H1 (cell line): ENCODE results near the gene RAB3D. TPM values are rescaled to one million over a fixed set of nuclear protein-coding genes. Genes with fewer than 3 reads are reported as not detected.

ENCODE experiments used
- CTCF ChIA-PET: fragments of 300-600 bp; sonication (Branson Sonifier 250); formaldehyde crosslinking; loops from one replicate; lab custom pipeline; 2021; ENCODE audit not compliant: partially characterized antibody; lab: Charles Lee
- POLR2A ChIA-PET: fragments of 300-600 bp; sonication (Branson Sonifier 250); formaldehyde crosslinking; loops from one replicate; lab custom pipeline; 2021; ENCODE audit warnings: inconsistent platforms; ENCODE audit not compliant: partially characterized antibody; lab: Charles Lee
- DNase-seq, 2 experiments: peaks; one replicate each; pipeline versions ENCODE4 v3.0.0 to v3.0.0-alpha.2; 2010 to 2022; ENCODE audit warnings: low spot score in 2 of 2, low read depth in 1 of 2, mixed read lengths in 1 of 2
- FAIRE-seq: peaks from 2 replicates; lab custom pipeline; 2011; peaks lifted over from hg19 to GRCh38; lab: Jason Lieb, UNC
- H2AFZ ChIP-seq: 2 replicates; pipeline ENCODE4 v1.8.1; 2012; ENCODE audit warnings: low read length, inconsistent platforms
- H2AK5ac ChIP-seq: 2 replicates; pipeline ENCODE4 v1.6.1; 2013; ENCODE audit warnings: low read depth, low read length
- H2BK120ac ChIP-seq: replicated peaks from 2 replicates; pipeline ENCODE3; 2013; ENCODE audit warnings: low read depth, low read length, inconsistent platforms
- H2BK12ac ChIP-seq: 2 replicates; pipeline ENCODE4 v1.6.1; 2013; ENCODE audit warnings: low read depth, low read length
- H2BK15ac ChIP-seq: 2 replicates; pipeline ENCODE4 v1.6.1; 2013; ENCODE audit warnings: low read length
- H2BK20ac ChIP-seq: 2 replicates; pipeline ENCODE4 v1.6.1; 2013; ENCODE audit warnings: low read length
- H2BK5ac ChIP-seq: 2 replicates; pipeline ENCODE4 v1.6.1; 2013; ENCODE audit warnings: low read depth, low read length
- H3K14ac ChIP-seq: 2 replicates; pipeline ENCODE4 v1.6.1; 2013; ENCODE audit warnings: inconsistent platforms; ENCODE audit not compliant: insufficient read length
- H3K18ac ChIP-seq: 2 replicates; pipeline ENCODE4 v1.6.1; 2013; ENCODE audit warnings: low read length; ENCODE audit errors: extremely low read depth
- H3K23ac ChIP-seq: 2 replicates; pipeline ENCODE4 v1.6.1; 2013; ENCODE audit warnings: inconsistent platforms; ENCODE audit not compliant: insufficient read length
- H3K23me2 ChIP-seq: 2 replicates; pipeline ENCODE4 v1.6.1; 2013; ENCODE audit warnings: low read depth, low read length
- H3K27ac ChIP-seq: 2 replicates; pipeline ENCODE4 v1.6.1; 2011; ENCODE audit warnings: low read depth, low read length, inconsistent platforms
- H3K27me3 ChIP-seq, 4 experiments: replicated peaks in 1 of 4; 1 replicate in 1 of 4; 2 replicates in 3 of 4; pipeline versions ENCODE4 v1.6.1 to v1.8.1; 2011 to 2013; ENCODE audit warnings: low read length in 3 of 4, mild to moderate bottlenecking in 3 of 4, inconsistent platforms in 2 of 4, mixed read lengths in 2 of 4, moderate library complexity in 1 of 4; ENCODE audit not compliant: control insufficient read depth in 3 of 4, insufficient read depth in 3 of 4; ENCODE audit errors: extremely low read depth in 1 of 4
- H3K36me3 ChIP-seq, 4 experiments: 2 replicates each; pipeline versions ENCODE4 v1.6.1 to v1.8.1; 2011 to 2013; ENCODE audit warnings: mild to moderate bottlenecking in 4 of 4, low read length in 3 of 4, moderate library complexity in 2 of 4, control low read depth in 1 of 4, inconsistent platforms in 1 of 4; ENCODE audit not compliant: insufficient read depth in 4 of 4, control insufficient read depth in 2 of 4
- H3K4ac ChIP-seq: replicated peaks from 2 replicates; pipeline ENCODE3; 2013; ENCODE audit warnings: low read length, low read depth, mixed read lengths, inconsistent platforms; ENCODE audit not compliant: insufficient read length
- H3K4me1 ChIP-seq, 4 experiments: replicated peaks in 1 of 4; 1 replicate in 1 of 4; 2 replicates in 3 of 4; pipeline versions ENCODE4 v1.6.1 to v1.8.1; 2011 to 2013; ENCODE audit warnings: low read length in 3 of 4, inconsistent platforms in 2 of 4, mixed read lengths in 1 of 4; ENCODE audit not compliant: insufficient read depth in 4 of 4, control insufficient read depth in 3 of 4
- H3K4me2 ChIP-seq, 2 experiments: 2 replicates each; pipeline versions ENCODE4 v1.6.1 to v1.8.1; 2011 to 2013; ENCODE audit warnings: low read depth in 2 of 2, low read length in 2 of 2, control low read depth in 1 of 2, inconsistent platforms in 1 of 2, mild to moderate bottlenecking in 1 of 2; ENCODE audit not compliant: insufficient read depth in 1 of 2
- H3K4me3 ChIP-seq, 4 experiments: fragments of 200-600, 300-600 bp in 1 of 4; sonication (generic), shearing (Covaris generic), sonication (Bioruptor Twin) in 1 of 4; 2 replicates each; pipeline versions ENCODE4 v1.5.1 to v1.8.1; 2011 to 2016; ENCODE audit warnings: low read length in 4 of 4, low read depth in 3 of 4, control low read depth in 2 of 4, inconsistent platforms in 2 of 4, mild to moderate bottlenecking in 2 of 4, mixed read lengths in 1 of 4, moderate library complexity in 1 of 4; ENCODE audit not compliant: insufficient read depth in 2 of 4; ENCODE audit errors: extremely low read depth in 1 of 4
- H3K56ac ChIP-seq: replicated peaks from 2 replicates; pipeline ENCODE3; 2013; ENCODE audit warnings: low read depth, mild to moderate bottlenecking, mixed read lengths, low read length, inconsistent platforms; ENCODE audit not compliant: insufficient read length
- H3K79me1 ChIP-seq: 2 replicates; pipeline ENCODE4 v1.6.1; 2013; ENCODE audit warnings: low read depth, low read length, control low read depth
- H3K79me2 ChIP-seq, 2 experiments: 2 replicates each; pipeline versions ENCODE4 v1.6.1 to v1.8.1; 2012 to 2013; ENCODE audit warnings: low read length in 2 of 2, mild to moderate bottlenecking in 2 of 2, inconsistent platforms in 1 of 2; ENCODE audit not compliant: insufficient read depth in 2 of 2, control insufficient read depth in 1 of 2
- H3K9ac ChIP-seq, 4 experiments: replicated peaks in 1 of 4; 1 replicate in 1 of 4; 2 replicates in 3 of 4; pipeline versions ENCODE4 v1.6.1 to v1.8.1; 2011 to 2013; ENCODE audit warnings: low read depth in 3 of 4, low read length in 3 of 4, control low read depth in 2 of 4, mild to moderate bottlenecking in 2 of 4, moderate library complexity in 2 of 4, inconsistent platforms in 1 of 4; ENCODE audit errors: extremely low read depth in 1 of 4
- H3K9me3 ChIP-seq, 2 experiments: 2 replicates each; pipeline versions ENCODE4 v1.6.1 to v1.8.1; 2012 to 2013; ENCODE audit warnings: mild to moderate bottlenecking in 2 of 2, moderate library complexity in 2 of 2, control low read depth in 1 of 2, inconsistent platforms in 1 of 2, low read depth in 1 of 2, low read length in 1 of 2, mixed read lengths in 1 of 2; ENCODE audit not compliant: insufficient read depth in 2 of 2
- H4K20me1 ChIP-seq, 2 experiments: replicated peaks in 1 of 2; 2 replicates each; pipeline versions ENCODE3 to v1.8.1; 2011 to 2013; ENCODE audit warnings: inconsistent platforms in 2 of 2, low read length in 2 of 2, mild to moderate bottlenecking in 1 of 2; ENCODE audit not compliant: insufficient read depth in 2 of 2, control insufficient read depth in 1 of 2
- H4K5ac ChIP-seq: 2 replicates; pipeline ENCODE4 v1.6.1; 2013; ENCODE audit warnings: low read length, low read depth, mixed read lengths, inconsistent platforms; ENCODE audit not compliant: insufficient read length
- H4K8ac ChIP-seq: 2 replicates; pipeline ENCODE4 v1.8.0; 2013; ENCODE audit warnings: mild to moderate bottlenecking, moderate library complexity, low read length, inconsistent platforms; ENCODE audit not compliant: insufficient read depth; ENCODE audit errors: extremely low read depth
- H4K91ac ChIP-seq: replicated peaks from 2 replicates; pipeline ENCODE3; 2013; ENCODE audit warnings: low read length, mixed read lengths, inconsistent platforms; ENCODE audit not compliant: insufficient read length
- ATF3 ChIP-seq: IDR thresholded peaks from 2 replicates; pipeline ENCODE4 v1.6.1; 2011; ENCODE audit warnings: low read depth, mild to moderate bottlenecking, low read length; ENCODE audit not compliant: insufficient read depth
- BCL11A ChIP-seq, 2 experiments: IDR thresholded peaks; one replicate each; pipeline ENCODE4 v1.6.1; 2011; ENCODE audit warnings: low read depth in 2 of 2, low read length in 2 of 2, mild to moderate bottlenecking in 2 of 2
- NRF1 ChIP-seq: IDR thresholded peaks from 2 replicates; pipeline ENCODE4 v1.6.1; 2011; ENCODE audit warnings: mild to moderate bottlenecking, low read depth, low read length, improper control_type of control experiment
- PHF8 ChIP-seq: fragments of 200-600 bp; sonication (generic); conservative IDR thresholded peaks from 2 replicates; pipeline ENCODE4 v1.7.1; 2012; ENCODE audit warnings: low read depth, mild to moderate bottlenecking, inconsistent platforms, low read length, moderate library complexity
- POLR2AphosphoS5 ChIP-seq: IDR thresholded peaks from 2 replicates; pipeline ENCODE4 v1.6.1; 2011; ENCODE audit warnings: low read depth, low read length
- RNF2 ChIP-seq: fragments of 200-900, 300-1000 bp; sonication (generic); IDR thresholded peaks from 2 replicates; pipeline ENCODE4 v1.7.1; 2016; ENCODE audit warnings: borderline replicate concordance, low read depth, mild to moderate bottlenecking, antibody characterized with exemption, low read length; ENCODE audit not compliant: poor library complexity, severe bottlenecking; ENCODE audit errors: missing control alignments
- SUZ12 ChIP-seq: fragments of 200-600 bp; sonication (generic); IDR thresholded peaks from 2 replicates; pipeline ENCODE4 v1.6.1; 2012; ENCODE audit warnings: mild to moderate bottlenecking, inconsistent platforms, low read length, moderate library complexity, mixed read lengths
- TCF12 ChIP-seq: IDR thresholded peaks from 2 replicates; pipeline ENCODE4 v1.6.1; 2011; ENCODE audit warnings: low read depth, mild to moderate bottlenecking, low read length
- WGBS, 2 experiments: shearing (Covaris generic) in 1 of 2; methylation state at CpG; one replicate each; pipeline versions ENCODE4 v1.1.6 to v1.1.7; 2013 to 2015; ENCODE audit warnings: low lambda C conversion rate in 2 of 2, mixed read lengths in 2 of 2, inconsistent platforms in 1 of 2, low coverage in 1 of 2, missing lambda C conversion rate in 1 of 2; ENCODE audit not compliant: insufficient replicate concordance in 2 of 2, insufficient coverage in 1 of 2, insufficient read length in 1 of 2; ENCODE audit errors: extremely low coverage in 1 of 2, missing lambda C conversion rate in 1 of 2; 5-methylcytosine and 5-hydroxymethylcytosine counted together
- polyA plus RNA-seq, 7 experiments: library from polyadenylated mRNA; depleted of rRNA in 3 of 7; stranded (reverse) in 5 of 7; unstranded in 2 of 7; fragments of >200 nt in 5 of 7; fragments of 200-250 nt in 2 of 7; gene quantifications; 1 replicate in 5 of 7; 2 replicates in 1 of 7; 4 replicates in 1 of 7; pipeline versions ENCODE4 v1.2.1 to v1.2.3, GENCODE V29; 2011 to 2013; ENCODE audit warnings: missing spikeins in 2 of 7, mixed read lengths in 2 of 7
- total RNA-seq: library from RNA; stranded (reverse); fragmentation: NEBNext Ultra II Directional; extraction: Animal tissue kit (Norgen Biotek cat#: 25700); gene quantifications from 2 replicates; pipeline ENCODE4 v1.2.1, GENCODE V29; 2021

The RAB3D gene
- total and polyA plus RNA-seq, 2 of the 8 experiments (the other 6 are each of a cell fraction or from before 2014, with no cell fraction given) = 17.8 to 23.8 TPM

- CTCF ChIA-PET = interaction anchor here (1.4 kb wide), 1 partner anchor 32 kb away, joined by 3 read pairs; no protein-coding TSS in a partner anchor
- no peak overlapping the region for H3K9ac ChIP-seq
- FAIRE-seq = no peak
These were observed 2.4 kb downstream of the RAB3D start for GRCh38 chr19:11337080-11337479.

More at GRCh38 chr19:11337080-11337479, 2.4 kb downstream of the RAB3D start:
- no peak overlapping the region for H4K91ac ChIP-seq
- H3K4ac ChIP-seq = no peak overlapping the region
- no peak overlapping the region for H3K56ac ChIP-seq
- no peak overlapping the region for H3K4me3 ChIP-seq
- no peak overlapping the region for H2BK5ac ChIP-seq
- H2AK5ac ChIP-seq = no peak overlapping the region
- WGBS, 2 experiments = 90% methylated on average over 13 of the region's 14 CpGs; no CpG with 5 or more reads in 1 of the 2 experiments
- H2BK20ac ChIP-seq = no peak overlapping the region
- H2AFZ ChIP-seq = no peak overlapping the region
- no peak overlapping the region for H3K27ac ChIP-seq
- POLR2A ChIA-PET = interaction anchor here (1.2 to 1.5 kb wide), 3 partner anchors 10 to 75 kb away, joined by 3 to 4 read pairs (median 4); partner anchors contain the start of gene DOCK6
- no peak overlapping the region for H4K5ac ChIP-seq
- peaks cover 2 to 5% of the 10 kb centered on the region in 2 experiments for H4K20me1 ChIP-seq
- no peak overlapping the region for H3K14ac ChIP-seq
- no peak overlapping the region for H2BK120ac ChIP-seq
- TF ChIP-seq NRF1 (no peak), TCF12 (no peak), POLR2AphosphoS5 (no peak), SUZ12 (no peak), PHF8 (no peak), BCL11A (IDR thresholded peaks at IDR 0.05; ENCODE audit: low read depth in 2 of 2, low read length in 2 of 2) (no peak), ATF3 (no peak), RNF2 (no peak)
- no peaks in the 10 kb centered on the region; a peak in 2 of 7 replicates for H3K27me3 ChIP-seq
- H4K8ac ChIP-seq = no peak overlapping the region
- H3K36me3 ChIP-seq = peaks cover 0 to 9% (median 2%) of the 10 kb centered on the region in 4 experiments; a peak in 3 of 8 replicates
- no peak overlapping the region for H3K4me2 ChIP-seq
- H3K79me2 ChIP-seq = no peaks in the 10 kb centered on the region
- no peaks in the 10 kb centered on the region for H3K9me3 ChIP-seq
- no peaks in the 10 kb centered on the region for H3K79me1 ChIP-seq
- no peak overlapping the region for H3K23ac ChIP-seq
- H3K4me1 ChIP-seq = peaks cover 0 to 4% (median 1%) of the 10 kb centered on the region in 4 experiments; a peak in 4 of 7 replicates
- no peak for DNase-seq
- no peak overlapping the region for H2BK12ac ChIP-seq
- H3K18ac ChIP-seq = no peak overlapping the region
- H2BK15ac ChIP-seq = no peak overlapping the region
- H3K23me2 ChIP-seq = peaks cover 11% of the 10 kb centered on the region; the same call in 1 of the 2 replicates
